Muscle of leg (tissue), 16 donors: Measurements from ENCODE around the gene POLR3H. TPM values are rescaled to one million over a fixed set of nuclear protein-coding genes. Genes with fewer than 3 reads are reported as not detected.
"Not testable (repeated sequence)": the region's sequence is repeated elsewhere in the genome, so short reads cannot be mapped to it uniquely, and the experiment has no call there.

Experiments
- DNase-seq: peaks from one replicate; pipeline ENCODE4 v3.0.0; 2013
- H3K27ac ChIP-seq: one replicate; pipeline ENCODE4 v1.5.1; 2013; ENCODE audit warnings: mild to moderate bottlenecking, low read length, control low read depth
- H3K27me3 ChIP-seq: one replicate; pipeline ENCODE4 v1.6.1; 2013; ENCODE audit warnings: low read length; ENCODE audit not compliant: control insufficient read depth, insufficient read depth
- H3K36me3 ChIP-seq: one replicate; pipeline ENCODE4 v1.6.1; 2013; ENCODE audit warnings: low read length; ENCODE audit not compliant: control insufficient read depth, insufficient read depth
- H3K4me1 ChIP-seq: one replicate; pipeline ENCODE4 v1.6.1; 2013; ENCODE audit warnings: low read length; ENCODE audit not compliant: control insufficient read depth, insufficient read depth
- H3K4me3 ChIP-seq: one replicate; pipeline ENCODE4 v1.5.1; 2013; ENCODE audit warnings: low read length, control low read depth
- H3K9me3 ChIP-seq: replicated peaks from 2 replicates; pipeline ENCODE4 v1.6.1; 2013; ENCODE audit warnings: low read depth, low read length; ENCODE audit not compliant: control insufficient read depth
- WGBS: methylation state at CpG from one replicate; pipeline ENCODE4 v1.1.5; 2013; ENCODE audit warnings: missing lambda C conversion rate; ENCODE audit not compliant: insufficient coverage; 5-methylcytosine and 5-hydroxymethylcytosine counted together
- long read RNA-seq, 11 donors: transcript quantifications; one replicate each; lab custom pipeline, GENCODE V29; 2026
- polyA plus RNA-seq, 8 donors: library from polyadenylated mRNA; unstranded; fragments of 120-200 nt; gene quantifications; one replicate each; pipeline versions ENCODE4 v1.2.1 to v1.2.3, GENCODE V29; 2013; ENCODE audit warnings: inconsistent platforms in 1 of 8, low replicate concordance in 1 of 8; ENCODE audit not compliant: insufficient read length in 8 of 8, insufficient read depth in 1 of 8
- total RNA-seq: library from RNA; stranded (reverse); fragments of 120-200 nt; gene quantifications from one replicate; pipeline ENCODE4 v1.2.4, GENCODE V29; 2013

The POLR3H gene
- total RNA-seq (13.2 TPM), polyA plus RNA-seq (10 to 100 TPM; 17.3 to 24.8 (median 23.0) TPM)
- long read RNA-seq, donor 1, full-length matches to known transcripts: 7 of 7 reads
- long read RNA-seq, donor 1, partial matches to known transcripts: 0 of 7 reads
- long read RNA-seq, donor 1, other reads (novel, unspliced or antisense): 0 of 7 reads
- long read RNA-seq, donor 2: 0 reads
- long read RNA-seq, donor 3, full-length matches to known transcripts: 6 of 6 reads
- long read RNA-seq, donor 3, partial matches to known transcripts: 0 of 6 reads
- long read RNA-seq, donor 3, other reads (novel, unspliced or antisense): 0 of 6 reads
- long read RNA-seq, donor 4, full-length matches to known transcripts: 6 of 6 reads
- long read RNA-seq, donor 4, partial matches to known transcripts: 0 of 6 reads
- long read RNA-seq, donor 4, other reads (novel, unspliced or antisense): 0 of 6 reads
- long read RNA-seq, donor 5, full-length matches to known transcripts: 16 of 16 reads
- long read RNA-seq, donor 5, partial matches to known transcripts: 0 of 16 reads
- long read RNA-seq, donor 5, other reads (novel, unspliced or antisense): 0 of 16 reads
- long read RNA-seq, donor 6, full-length matches to known transcripts: 12 of 12 reads
- long read RNA-seq, donor 6, partial matches to known transcripts: 0 of 12 reads
- long read RNA-seq, donor 6, other reads (novel, unspliced or antisense): 0 of 12 reads
- long read RNA-seq, donor 7, full-length matches to known transcripts: 7 of 7 reads
- long read RNA-seq, donor 7, partial matches to known transcripts: 0 of 7 reads
- long read RNA-seq, donor 7, other reads (novel, unspliced or antisense): 0 of 7 reads
- long read RNA-seq, donor 8, full-length matches to known transcripts: 3 of 3 reads
- long read RNA-seq, donor 8, partial matches to known transcripts: 0 of 3 reads
- long read RNA-seq, donor 8, other reads (novel, unspliced or antisense): 0 of 3 reads
- long read RNA-seq, donor 9, full-length matches to known transcripts: 9 of 69 reads
- long read RNA-seq, donor 9, partial matches to known transcripts: 46 of 69 reads
- long read RNA-seq, donor 9, other reads (novel, unspliced or antisense): 14 of 69 reads
- long read RNA-seq, donor 10, full-length matches to known transcripts: 10 of 10 reads
- long read RNA-seq, donor 10, partial matches to known transcripts: 0 of 10 reads
- long read RNA-seq, donor 10, other reads (novel, unspliced or antisense): 0 of 10 reads
- long read RNA-seq, donor 11, full-length matches to known transcripts: 3 of 3 reads
- long read RNA-seq, donor 11, partial matches to known transcripts: 0 of 3 reads
- long read RNA-seq, donor 11, other reads (novel, unspliced or antisense): 0 of 3 reads

GRCh38 chr22:41543854-41544670 is at the start of gene POLR3H:
Gene POLR3H, minus strand, starts transcription at chr22:41544470. Its CDS starts 369 bp downstream, at chr22:41544101.
- WGBS: under 1% methylated on average over 63 of the region's 80 CpGs
- H3K36me3 ChIP-seq: peaks cover 15% of the 10 kb centered on the region

GRCh38 chr22:41593336-41593960 is 49.2 kb upstream of the POLR3H start:
- not testable (repeated sequence) for H3K9me3 ChIP-seq, DNase-seq, H3K27ac ChIP-seq, H3K4me3 ChIP-seq, H3K27me3 ChIP-seq, H3K36me3 ChIP-seq
- WGBS: 92% methylated on average over 43 of the region's 51 CpGs
- peaks cover 13% of the 10 kb centered on the region for H3K4me1 ChIP-seq

More at GRCh38 chr22:41543854-41544670, at the start of gene POLR3H:
- Histone ChIP-seq H3K4me1 (peaks cover 15% of the 10 kb centered on the region), H3K27ac (peak within 1 kb of the TSS; percentile 88), H3K9me3 (no peaks in the 10 kb centered on the region), H3K27me3 (no peaks in the 10 kb centered on the region), H3K4me3 (peak within 1 kb of the TSS; percentile 96)
- peak; percentile 99 for DNase-seq

GRCh38 chr22:41589391-41590241 is 45.3 kb upstream of the POLR3H start, which contains the start of gene PMM1:
Gene PMM1, minus strand, starts transcription at chr22:41589840. Its CDS starts 35 bp downstream, at chr22:41589805.
- H3K27me3 ChIP-seq: no peaks in the 10 kb centered on the region
- DNase-seq: peak; percentile 100
- no peaks in the 10 kb centered on the region for H3K9me3 ChIP-seq
- under 1% methylated on average over 52 of the region's 61 CpGs for WGBS
- peak within 1 kb of the TSS; percentile 83 for H3K27ac ChIP-seq
- peaks cover 6% of the 10 kb centered on the region for H3K36me3 ChIP-seq
- H3K4me1 ChIP-seq: peaks cover 12% of the 10 kb centered on the region
- H3K4me3 ChIP-seq: peak within 1 kb of the TSS; percentile 95

GRCh38 chr22:41587347-41587723 is 43.1 kb upstream of the POLR3H start:
- Histone ChIP-seq H3K27ac (no peak overlapping the region), H3K4me3 (no peak overlapping the region)
- WGBS: 92% methylated on average over 2 of the region's 7 CpGs

GRCh38 chr22:41585898-41586297 is 41.6 kb upstream of the POLR3H start:
- WGBS: no CpG with 5 or more reads among the region's 7 CpGs
- Histone ChIP-seq H3K4me1 (peaks cover 12% of the 10 kb centered on the region), H3K27ac (no peak overlapping the region), H3K36me3 (peaks cover 26% of the 10 kb centered on the region), H3K9me3 (no peaks in the 10 kb centered on the region), H3K4me3 (no peak overlapping the region), H3K27me3 (no peaks in the 10 kb centered on the region)
- DNase-seq: no peak

More at GRCh38 chr22:41587347-41587723, 43.1 kb upstream of the POLR3H start:
- H3K27me3 ChIP-seq: no peaks in the 10 kb centered on the region
- no peak for DNase-seq
- H3K9me3 ChIP-seq: no peaks in the 10 kb centered on the region
- peaks cover 12% of the 10 kb centered on the region for H3K4me1 ChIP-seq
- H3K36me3 ChIP-seq: peaks cover 22% of the 10 kb centered on the region

GRCh38 chr22:41584881-41585280 is 40.6 kb upstream of the POLR3H start:
- Histone ChIP-seq H3K27me3 (no peaks in the 10 kb centered on the region), H3K27ac (no peak overlapping the region), H3K4me1 (peaks cover 9% of the 10 kb centered on the region), H3K36me3 (peaks cover 31% of the 10 kb centered on the region), H3K4me3 (no peak overlapping the region), H3K9me3 (no peaks in the 10 kb centered on the region)
- DNase-seq: no peak
- 89% methylated on average over 6 of the region's 6 CpGs for WGBS

GRCh38 chr22:41582694-41583093 is 38.4 kb upstream of the POLR3H start:
- Histone ChIP-seq H3K4me3 (no peak overlapping the region), H3K9me3 (no peaks in the 10 kb centered on the region), H3K4me1 (no peaks in the 10 kb centered on the region), H3K27me3 (no peaks in the 10 kb centered on the region), H3K36me3 (peaks cover 48% of the 10 kb centered on the region), H3K27ac (no peak overlapping the region)
- 73% methylated on average over 8 of the region's 8 CpGs for WGBS
- no peak for DNase-seq

- no peaks in the 10 kb centered on the region for H3K27me3 ChIP-seq
- peaks cover 68% of the 10 kb centered on the region for H3K36me3 ChIP-seq
- no peak for DNase-seq
- H3K4me3 ChIP-seq: no peak overlapping the region
- no peaks in the 10 kb centered on the region for H3K9me3 ChIP-seq
- H3K27ac ChIP-seq: no peak overlapping the region
- peaks cover 6% of the 10 kb centered on the region for H3K4me1 ChIP-seq
- WGBS: 85% methylated on average over 3 of the region's 6 CpGs
These were observed 35.7 kb upstream of the POLR3H start for GRCh38 chr22:41579997-41580355.
